Measurements from ENCODE around the gene DNAH7. TPM values are rescaled to one million over a fixed set of nuclear protein-coding genes. Genes with fewer than 3 reads are reported as not detected.

DNAH7 gene
- total and polyA plus RNA-seq, 2 of the 13 experiments (the other 11 are each of a cell fraction or from before 2014, with no cell fraction given), result 0.09 TPM; not detected in 1

GRCh38 chr2:196068271-196069209 is at the start of gene DNAH7 (continued):
- 0 out of 2 replicates have a peak, but pooled peaks have one; percentile 28 for TF ChIP-seq FOXP4 (CRISPR knock-in tag; IDR thresholded peaks at IDR 0.05)
- peak; percentile 54 for TF ChIP-seq POGZ (CRISPR knock-in tag; IDR thresholded peaks at IDR 0.05)
- TF ChIP-seq SALL1 (CRISPR knock-in tag; IDR thresholded peaks at IDR 0.05), result peak; percentile 83
- no peak for TF ChIP-seq MLXIP (CRISPR knock-in tag; IDR thresholded peaks at IDR 0.05; ENCODE audit: borderline replicate concordance)
- no peak for TF ChIP-seq STAT6 (CRISPR knock-in tag; IDR thresholded peaks at IDR 0.05; ENCODE audit: borderline replicate concordance)
- no peak for TF ChIP-seq SOX5 (CRISPR knock-in tag; IDR thresholded peaks at IDR 0.05; ENCODE audit: borderline replicate concordance)
- TF ChIP-seq NCOA1 (CRISPR knock-in tag; IDR thresholded peaks at IDR 0.05), result no peak; the same call in 1 of the 2 replicates
- peak; percentile 30; the same call in 1 of the 2 replicates for TF ChIP-seq ZBTB10 (CRISPR knock-in tag; IDR thresholded peaks at IDR 0.05; ENCODE audit: borderline replicate concordance)
- TF ChIP-seq KDM2A (CRISPR knock-in tag; IDR thresholded peaks at IDR 0.05; ENCODE audit: borderline replicate concordance, low read depth), result peak; percentile 78
- no peak; the same call in 1 of the 2 replicates for TF ChIP-seq GFI1 (CRISPR knock-in tag; IDR thresholded peaks at IDR 0.05; ENCODE audit: borderline replicate concordance)
- peak; percentile 39; the same call in 1 of the 2 replicates for TF ChIP-seq E2F5 (CRISPR knock-in tag; conservative IDR thresholded peaks at IDR 0.05)
- peak; percentile 64; the same call in 1 of the 2 replicates for TF ChIP-seq SRY (CRISPR knock-in tag; IDR thresholded peaks at IDR 0.05)
- peak; percentile 32 for TF ChIP-seq THAP11 (CRISPR knock-in tag; IDR thresholded peaks at IDR 0.05)
- TF ChIP-seq KDM6A (CRISPR knock-in tag; IDR thresholded peaks at IDR 0.05; ENCODE audit: low read depth), result no peak

All from HepG2 (cell line).